NCI-H2171 treated with DMSO at 0.1 percent for 48 hours (cell line): ENCODE results near the gene TRAP1.
A peak's percentile ranks its signal among the peaks of the same experiment; 100 is the strongest.

Source experiments
- DNase-seq: peaks from one replicate; lab custom pipeline; 2025; lab: John Stamatoyannopoulos, UW

Gene TRAP1

GRCh38 chr16:3713587-3714242 is 3.6 kb downstream of the TRAP1 start:
- no peak for DNase-seq

GRCh38 chr16:3712861-3713372 is 4.4 kb downstream of the TRAP1 start:
- DNase-seq: no peak

GRCh38 chr16:3706253-3707012 is 10.9 kb downstream of the TRAP1 start:
- DNase-seq: no peak

GRCh38 chr16:3702082-3702481 is 15.2 kb downstream of the TRAP1 start:
- DNase-seq: no peak

- DNase-seq: no peak
Measured at GRCh38 chr16:3701531-3701930, 15.8 kb downstream of the TRAP1 start.

- DNase-seq: no peak
Measured at GRCh38 chr16:3698941-3699340, 18.4 kb downstream of the TRAP1 start.

GRCh38 chr16:3696425-3697218 is 20.7 kb downstream of the TRAP1 start:
- no peak for DNase-seq

- no peak for DNase-seq
Measured at GRCh38 chr16:3695610-3696369, 21.5 kb downstream of the TRAP1 start.

- DNase-seq: no peak
Measured at GRCh38 chr16:3694051-3694450, 23.3 kb downstream of the TRAP1 start.

- DNase-seq: no peak
Measured at GRCh38 chr16:3691761-3692160, 25.6 kb downstream of the TRAP1 start.

- no peak for DNase-seq
Measured at GRCh38 chr16:3690980-3691720, 26.2 kb downstream of the TRAP1 start.

GRCh38 chr16:3690470-3690928 is 26.8 kb downstream of the TRAP1 start:
- peak; percentile 67 for DNase-seq

- no peak for DNase-seq
Measured at GRCh38 chr16:3689731-3690130, 27.6 kb downstream of the TRAP1 start.

GRCh38 chr16:3687792-3688191 is 29.5 kb downstream of the TRAP1 start:
- DNase-seq: no peak

- no peak for DNase-seq
Measured at GRCh38 chr16:3687021-3687420, 30.3 kb downstream of the TRAP1 start.

GRCh38 chr16:3681206-3681605 is 36.1 kb downstream of the TRAP1 start:
- no peak for DNase-seq

- no peak for DNase-seq
Measured at GRCh38 chr16:3677994-3678393, 39.3 kb downstream of the TRAP1 start.

- no peak for DNase-seq
Measured at GRCh38 chr16:3675601-3676130, 41.7 kb downstream of the TRAP1 start.

GRCh38 chr16:3674513-3675295 is 42.6 kb downstream of the TRAP1 start:
- no peak for DNase-seq
